ENCODE data around the gene KLHDC4.
"Not testable (repeated sequence)": the region's sequence is repeated elsewhere in the genome, so short reads cannot be mapped to it uniquely, and the experiment has no call there.

The KLHDC4 gene

DNA sequence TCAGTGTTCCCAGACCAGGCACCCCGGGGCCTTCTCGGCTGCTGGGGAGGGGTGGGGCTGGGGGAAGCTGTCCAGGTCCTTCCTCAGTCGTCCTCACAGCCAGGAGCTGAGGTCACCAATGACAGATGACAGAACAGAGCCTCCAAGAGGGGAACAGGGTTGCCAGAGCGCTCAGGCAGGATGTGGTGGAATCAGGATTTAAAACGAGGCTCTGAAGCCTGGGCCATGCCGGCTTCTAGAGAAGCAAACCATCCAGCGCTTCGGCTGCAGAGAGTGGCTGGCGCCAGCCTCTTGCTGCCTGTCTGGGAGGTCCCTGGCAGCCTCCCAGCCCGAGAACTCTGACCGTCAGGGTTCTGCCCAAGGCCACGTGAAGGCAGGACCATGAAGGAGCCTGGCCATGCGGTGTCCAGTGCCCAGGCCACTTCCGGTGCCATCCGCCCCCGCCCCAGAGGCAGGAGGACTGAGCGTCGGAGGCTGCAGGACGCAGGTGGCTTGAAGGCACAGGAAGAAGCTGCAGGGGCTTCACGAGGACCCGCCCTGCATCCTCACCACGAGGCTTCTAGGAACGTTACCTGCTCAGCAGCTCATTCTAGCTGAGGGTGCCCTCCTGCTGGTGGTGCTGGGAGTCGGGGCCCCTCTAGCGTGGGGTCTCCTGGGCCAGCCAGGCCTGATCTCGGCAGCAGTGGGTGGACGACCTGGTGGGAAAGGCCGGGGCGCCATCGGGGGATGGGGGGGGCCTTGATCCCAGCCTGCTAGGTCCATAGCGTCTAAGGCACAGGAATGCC, 78.5 kb downstream of the KLHDC4 start:
- DNase-seq (ENCODE audit: insufficient read length, low spot score) (no peak), FAIRE-seq (no peak)

DNA sequence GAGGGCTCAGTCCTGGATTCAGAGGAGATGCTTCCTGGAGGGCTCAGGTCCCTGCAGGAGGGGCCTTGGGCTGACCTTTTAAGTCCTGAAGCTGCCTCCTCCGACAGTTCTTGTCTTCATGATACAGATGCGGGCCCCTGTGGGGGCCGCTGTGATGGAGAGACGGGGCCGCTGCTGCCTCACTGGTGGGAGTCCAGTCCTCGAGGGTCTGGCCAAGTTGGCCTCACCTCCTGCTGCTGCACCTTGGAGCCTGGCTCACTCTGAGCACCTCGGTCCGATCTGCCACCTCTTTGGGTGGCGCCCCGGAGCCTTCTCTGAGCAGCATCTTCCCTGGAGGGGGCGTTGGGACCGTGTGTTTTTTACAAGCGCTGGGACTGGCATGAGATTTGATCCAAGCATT, 79.1 kb downstream of the KLHDC4 start:
- DNase-seq (ENCODE audit: insufficient read length, low spot score), result no peak
- FAIRE-seq, result no peak

DNA sequence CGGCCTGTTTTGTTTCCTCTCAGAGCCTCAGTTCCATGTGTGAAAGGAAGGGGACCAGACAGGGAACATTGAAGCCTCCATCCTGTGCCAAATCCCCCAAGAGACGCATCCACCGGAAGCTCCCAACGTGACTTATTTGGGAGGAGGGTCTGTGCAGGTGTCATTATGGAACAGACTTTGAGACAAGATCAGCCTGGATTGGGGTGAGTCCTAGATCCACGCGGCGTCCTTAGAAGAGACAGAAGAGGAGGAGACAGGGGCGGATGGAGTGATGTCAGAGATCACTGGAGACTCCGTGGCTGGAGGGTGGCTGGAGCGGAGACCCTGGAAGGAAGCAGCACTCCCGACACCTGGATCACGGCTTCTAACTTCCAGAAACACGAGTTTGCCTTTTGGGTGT, 80.0 kb downstream of the KLHDC4 start:
- FAIRE-seq, result no peak

DNA sequence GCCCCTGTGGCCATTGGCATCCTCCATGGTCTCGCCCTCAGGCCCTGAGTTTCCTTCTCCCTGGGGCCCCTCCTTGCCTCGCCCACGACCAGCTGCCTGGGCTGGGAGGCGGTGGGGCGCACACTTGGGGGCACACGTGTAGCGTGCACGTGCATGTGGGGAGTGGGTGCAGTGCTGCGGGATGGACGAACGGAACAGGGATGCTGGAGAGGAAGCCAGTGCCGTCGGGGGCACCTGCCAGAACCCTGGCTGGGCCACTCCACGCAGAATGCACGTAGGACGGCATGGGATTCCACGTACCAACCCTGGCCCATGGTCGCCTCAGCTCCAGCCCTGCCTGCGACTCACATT, 80.4 kb downstream of the KLHDC4 start:
- DNase-seq (ENCODE audit: insufficient read length, low spot score), result no peak
- FAIRE-seq, result no peak

More for the DNA sequence above, 80.0 kb downstream of the KLHDC4 start:
- DNase-seq (ENCODE audit: insufficient read length, low spot score), result no peak

DNA sequence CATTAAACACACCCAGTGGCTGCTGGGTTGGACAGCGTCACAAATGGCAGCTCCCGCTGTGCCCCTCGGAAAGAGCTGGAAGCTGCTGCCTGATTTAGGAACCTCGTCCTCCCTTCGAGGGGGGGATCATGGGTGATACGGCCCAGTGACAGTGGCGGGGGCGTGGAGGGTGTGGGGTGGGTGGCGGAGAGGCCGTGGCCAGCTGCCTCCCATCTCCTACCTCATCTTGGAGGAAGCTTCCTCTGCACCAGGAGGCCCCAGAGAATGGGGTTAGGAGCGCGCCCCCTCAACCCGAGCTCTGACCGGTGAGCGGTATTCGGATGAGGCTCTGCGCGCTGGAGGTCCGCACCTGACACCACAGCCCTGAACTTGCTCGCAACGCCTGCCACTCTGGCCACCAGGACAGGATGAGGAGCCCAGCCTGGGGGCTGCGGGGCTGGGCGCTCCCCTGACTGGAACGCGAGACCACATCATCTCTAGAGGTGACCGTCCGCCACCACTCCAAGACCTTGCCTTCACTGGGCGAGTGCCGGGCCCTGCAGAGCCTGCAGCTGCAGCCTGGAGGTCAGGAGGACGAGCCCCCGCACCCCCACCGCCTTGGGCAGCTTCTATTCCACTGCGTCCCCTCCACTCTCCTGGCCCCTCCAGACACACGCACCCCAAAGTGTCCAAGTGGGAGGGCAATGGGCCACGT, 80.9 kb downstream of the KLHDC4 start:
- FAIRE-seq (no peak), DNase-seq (ENCODE audit: insufficient read length, low spot score) (no peak)

DNA sequence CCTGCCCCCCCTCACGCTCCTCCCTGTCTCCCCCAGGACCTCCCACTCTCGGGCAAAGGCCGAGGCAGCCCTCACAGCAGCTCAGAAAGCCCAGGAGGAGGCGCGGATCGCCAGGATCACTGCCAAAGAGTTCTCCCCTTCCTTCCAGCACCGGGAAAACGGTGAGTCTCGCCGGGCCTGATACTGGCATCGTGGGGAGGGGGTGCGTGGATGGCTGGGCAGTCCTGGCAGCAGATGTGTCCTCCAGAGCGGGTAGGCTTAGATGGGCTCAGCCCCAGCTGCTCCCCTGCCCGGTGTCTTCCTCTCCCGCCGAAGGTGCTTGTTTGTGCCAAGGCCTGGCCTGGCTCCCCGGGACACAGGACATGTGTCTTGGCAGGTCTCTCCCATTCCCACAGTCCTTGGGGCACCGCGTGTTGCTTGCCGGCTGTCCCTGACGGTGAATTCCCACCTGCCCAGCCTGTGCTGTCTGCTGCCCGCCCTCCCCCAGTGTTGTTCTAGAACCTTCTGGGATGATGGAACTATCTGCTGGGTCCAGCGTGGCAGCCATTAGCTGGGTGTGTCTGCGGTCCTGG, 81.6 kb downstream of the KLHDC4 start:
- FAIRE-seq (no peak), DNase-seq (ENCODE audit: insufficient read length, low spot score) (no peak)

DNA sequence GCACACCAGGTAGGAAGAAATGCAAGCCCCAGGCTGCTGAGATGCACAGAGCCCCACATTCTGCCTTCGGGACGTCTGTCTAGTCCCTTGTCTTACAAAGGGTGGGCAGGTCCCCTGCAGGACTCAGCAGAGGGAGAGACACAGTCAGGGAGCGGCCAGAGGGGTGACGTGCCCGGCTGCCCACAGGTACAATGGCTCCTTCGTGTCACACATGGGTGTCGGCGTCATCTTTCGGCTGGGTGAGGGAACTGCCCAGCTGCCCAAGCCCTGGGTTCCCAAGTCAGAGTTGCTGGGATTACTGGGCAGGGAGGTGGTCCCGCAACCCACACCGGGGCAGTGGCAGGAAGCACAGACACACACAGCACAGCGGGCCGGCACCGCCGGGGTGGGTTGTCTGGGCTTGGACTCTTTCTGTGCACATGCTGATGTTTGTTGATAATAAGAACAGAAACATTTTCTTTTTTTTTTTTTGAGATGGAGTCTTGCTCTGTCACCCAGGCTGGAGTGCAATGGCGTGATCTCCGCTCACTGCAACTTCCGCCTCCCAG, 82.9 kb downstream of the KLHDC4 start:
- DNase-seq (ENCODE audit: insufficient read length, low spot score), result no peak
- no peak for FAIRE-seq

DNA sequence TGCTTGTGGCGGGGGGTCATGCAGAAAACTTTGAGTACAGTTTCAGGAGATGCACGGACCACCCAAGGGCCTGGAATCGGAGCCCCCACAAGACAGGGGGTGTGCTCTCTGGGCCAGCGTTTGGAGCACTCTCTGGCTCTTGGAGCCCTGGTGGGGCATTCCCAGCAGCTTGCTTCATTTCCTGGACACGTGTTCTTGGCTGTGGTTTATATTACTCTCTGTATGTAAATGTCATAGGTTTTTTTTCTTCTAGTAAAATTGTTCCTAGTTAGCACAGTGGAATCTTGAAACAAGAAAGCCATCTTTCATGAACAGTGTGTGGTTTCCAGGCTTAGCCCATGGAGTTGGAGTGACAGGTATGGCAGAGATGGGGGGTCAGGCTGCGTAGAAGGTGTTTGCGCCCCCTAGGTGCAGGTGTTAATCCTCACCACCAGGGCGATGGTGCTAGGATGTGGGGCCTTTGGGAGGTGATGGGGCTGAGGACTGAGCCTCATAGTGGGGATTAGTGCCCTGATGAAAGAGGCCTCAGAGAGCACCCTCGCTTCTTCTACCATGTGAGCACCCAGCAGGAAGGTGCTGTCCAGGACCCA, 83.7 kb downstream of the KLHDC4 start:
- no peak for DNase-seq (ENCODE audit: insufficient read length, low spot score)
- FAIRE-seq, result no peak

DNA sequence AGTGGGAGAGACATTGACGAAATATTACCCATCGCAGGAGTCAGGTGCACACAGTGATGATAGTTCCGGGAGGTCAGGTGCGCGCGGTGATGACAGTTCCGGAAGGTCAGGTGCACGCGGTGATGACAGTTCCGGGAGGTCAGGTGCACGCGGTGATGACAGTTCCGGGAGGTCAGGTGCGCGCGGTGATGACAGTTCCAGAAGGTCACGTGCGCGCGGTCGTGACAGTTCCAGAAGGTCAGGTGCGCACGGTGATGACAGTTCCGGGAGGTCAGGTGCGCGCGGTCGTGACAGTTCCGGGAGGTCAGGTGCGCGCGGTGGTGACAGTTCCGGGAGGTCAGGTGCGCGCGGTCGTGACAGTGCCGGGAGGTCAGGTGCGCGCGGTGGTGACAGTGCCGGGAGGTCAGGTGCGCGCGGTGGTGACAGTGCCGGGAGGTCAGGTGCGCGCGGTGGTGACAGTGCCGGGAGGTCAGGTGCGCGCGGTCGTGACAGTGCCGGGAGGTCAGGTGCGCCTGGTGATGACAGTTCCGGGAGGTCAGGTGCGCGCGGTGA, 84.7 kb downstream of the KLHDC4 start:
- FAIRE-seq; DNase-seq (ENCODE audit: insufficient read length, low spot score): not testable (repeated sequence)

DNA sequence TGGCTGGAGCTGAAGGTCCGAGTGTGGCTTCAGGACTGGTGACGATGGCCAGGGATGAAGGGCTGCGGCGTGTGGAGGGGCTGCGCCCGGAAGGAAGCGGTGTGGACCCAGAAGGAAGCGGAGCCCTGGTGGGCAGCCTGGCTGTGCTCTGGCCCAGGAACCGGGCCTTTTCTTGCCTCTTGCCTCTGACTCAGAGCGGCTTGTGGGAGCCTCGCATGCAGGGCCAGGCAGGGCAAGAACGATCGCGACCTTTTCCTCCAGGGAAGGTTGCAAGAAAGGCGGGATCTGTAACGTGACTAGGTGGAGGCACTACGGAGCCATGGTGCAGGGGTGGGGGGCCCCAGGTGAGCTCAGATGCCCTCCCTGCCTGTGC, 85.5 kb downstream of the KLHDC4 start:
- FAIRE-seq (no peak), DNase-seq (ENCODE audit: insufficient read length, low spot score) (no peak)

DNA sequence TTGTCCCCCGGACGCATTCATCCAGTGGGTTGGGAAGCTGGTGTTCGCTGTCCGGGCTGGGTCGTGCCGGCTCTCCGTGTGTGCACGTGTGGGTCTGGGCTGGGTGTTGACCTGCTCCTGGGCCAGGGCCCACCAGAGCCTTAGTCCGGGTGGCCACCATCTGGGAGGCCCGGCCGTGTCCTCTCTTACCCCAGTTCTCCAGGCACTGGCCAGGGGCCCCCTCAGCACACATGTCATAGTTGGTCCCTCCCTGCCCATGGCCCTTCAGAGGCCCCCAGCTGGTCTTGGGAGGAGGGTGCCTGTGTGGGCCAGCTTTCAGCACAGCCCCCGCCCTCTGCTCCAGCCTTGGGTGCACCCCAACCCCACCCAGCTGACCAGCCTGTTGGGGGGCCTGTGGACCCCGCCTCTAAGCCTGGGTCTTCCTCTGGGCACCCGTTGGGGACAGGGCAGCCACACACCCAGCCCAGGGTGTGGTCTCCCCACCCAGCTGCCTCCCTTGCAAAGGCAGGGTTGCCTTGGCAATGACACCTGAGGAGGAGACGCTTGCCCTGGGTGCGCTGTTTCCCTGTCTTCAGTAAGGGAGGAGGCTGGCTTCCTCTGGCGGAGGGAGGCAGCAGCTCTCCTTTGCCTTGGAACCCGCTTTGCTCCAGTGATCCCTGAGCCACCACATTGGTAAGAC, 86.1 kb downstream of the KLHDC4 start:
- FAIRE-seq, result no peak
- no peak for DNase-seq (ENCODE audit: insufficient read length, low spot score)

DNA sequence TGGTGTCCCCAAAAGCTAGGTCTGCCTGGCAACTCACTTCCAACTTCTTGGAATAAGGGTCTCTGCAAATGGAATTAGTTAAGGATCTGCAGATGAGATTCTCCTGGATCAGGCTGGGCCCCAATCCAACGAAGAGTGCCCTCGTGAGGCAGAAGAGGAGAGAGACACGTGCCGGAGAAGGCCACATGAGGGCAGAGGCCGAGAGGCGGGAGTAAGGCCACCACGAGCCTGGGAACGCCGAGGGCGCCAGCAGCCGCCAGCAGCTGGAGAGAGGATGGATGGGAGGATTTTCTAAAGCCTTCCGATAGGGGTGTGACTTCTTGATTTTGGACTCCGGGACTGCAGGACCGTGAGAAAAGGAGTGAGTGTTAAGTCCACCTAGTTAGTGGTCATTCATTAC, 87.2 kb downstream of the KLHDC4 start:
- FAIRE-seq (no peak), DNase-seq (ENCODE audit: insufficient read length, low spot score) (no peak)

DNA sequence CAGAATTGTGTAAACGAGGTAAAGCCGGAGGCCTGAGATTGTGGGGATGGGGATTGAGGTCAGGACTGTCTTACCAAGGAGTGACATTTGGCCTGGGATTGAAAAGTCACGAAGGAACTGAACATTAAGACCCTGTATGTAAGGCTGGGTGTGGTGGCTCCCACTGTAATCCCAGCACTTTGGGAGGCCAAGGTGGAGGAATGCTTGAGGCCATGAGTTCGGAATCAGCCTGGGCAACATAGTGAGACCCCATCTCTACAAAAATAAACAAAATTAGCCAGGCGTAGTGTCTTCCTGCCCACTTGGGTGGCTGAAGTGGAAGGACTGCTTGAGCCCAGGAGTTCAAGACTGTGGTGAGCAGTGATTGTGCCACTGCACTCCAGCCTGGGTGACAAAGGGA, 88.0 kb downstream of the KLHDC4 start:
- no peak for FAIRE-seq

DNA sequence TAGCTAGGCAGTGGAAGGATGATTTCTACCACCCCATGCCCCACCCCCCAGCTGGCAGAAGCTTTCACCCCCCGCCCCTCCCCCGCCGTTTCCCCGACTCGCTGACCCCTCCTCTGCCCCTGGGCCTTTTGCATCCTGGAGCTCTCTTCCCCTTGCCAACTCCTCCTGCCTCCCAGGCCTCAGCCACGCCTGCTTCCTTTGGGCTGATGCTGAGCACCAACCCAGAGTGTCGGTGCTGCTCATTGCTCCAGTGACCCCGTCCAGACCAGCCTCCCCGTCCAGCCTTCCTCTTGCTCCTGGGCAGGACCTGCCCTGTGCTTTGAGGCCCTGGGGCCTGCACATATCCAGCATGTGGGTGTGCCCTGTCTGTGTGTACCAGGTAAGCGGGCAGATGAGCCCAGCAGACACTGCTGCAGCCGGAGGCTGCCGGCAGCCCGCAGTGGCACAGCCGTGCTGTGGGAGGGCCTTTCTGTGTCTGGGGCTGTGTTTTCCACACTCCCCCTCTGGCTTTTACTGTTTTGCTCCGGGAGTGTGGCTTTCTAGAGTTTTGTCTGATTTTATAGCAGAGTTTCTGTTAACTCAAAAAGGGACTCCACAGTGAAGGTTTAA, 90.6 kb downstream of the KLHDC4 start:
- FAIRE-seq (no peak), DNase-seq (ENCODE audit: insufficient read length, low spot score) (no peak)

More for the DNA sequence above, 88.0 kb downstream of the KLHDC4 start:
- no peak for DNase-seq (ENCODE audit: insufficient read length, low spot score)

DNA sequence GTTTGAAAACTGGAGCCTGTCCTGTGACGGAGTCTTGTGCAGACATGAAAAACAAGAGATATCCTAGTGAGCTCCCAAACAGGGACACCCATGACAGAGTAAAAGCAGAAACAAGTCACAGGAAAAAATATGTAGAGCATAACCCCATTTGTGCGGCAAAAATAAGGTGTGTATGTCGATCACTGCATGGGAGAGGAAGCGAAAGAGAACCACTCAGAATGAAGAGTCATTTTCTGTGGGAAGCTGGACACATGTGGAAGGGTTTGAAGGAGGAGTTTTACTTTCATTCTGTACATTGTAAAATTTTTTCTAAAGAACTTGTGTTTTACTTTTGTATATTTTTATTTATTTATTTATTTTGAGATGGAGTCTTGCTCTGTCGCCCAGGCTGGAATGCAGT, 91.4 kb downstream of the KLHDC4 start:
- no peak for FAIRE-seq
- DNase-seq (ENCODE audit: insufficient read length, low spot score), result no peak

DNA sequence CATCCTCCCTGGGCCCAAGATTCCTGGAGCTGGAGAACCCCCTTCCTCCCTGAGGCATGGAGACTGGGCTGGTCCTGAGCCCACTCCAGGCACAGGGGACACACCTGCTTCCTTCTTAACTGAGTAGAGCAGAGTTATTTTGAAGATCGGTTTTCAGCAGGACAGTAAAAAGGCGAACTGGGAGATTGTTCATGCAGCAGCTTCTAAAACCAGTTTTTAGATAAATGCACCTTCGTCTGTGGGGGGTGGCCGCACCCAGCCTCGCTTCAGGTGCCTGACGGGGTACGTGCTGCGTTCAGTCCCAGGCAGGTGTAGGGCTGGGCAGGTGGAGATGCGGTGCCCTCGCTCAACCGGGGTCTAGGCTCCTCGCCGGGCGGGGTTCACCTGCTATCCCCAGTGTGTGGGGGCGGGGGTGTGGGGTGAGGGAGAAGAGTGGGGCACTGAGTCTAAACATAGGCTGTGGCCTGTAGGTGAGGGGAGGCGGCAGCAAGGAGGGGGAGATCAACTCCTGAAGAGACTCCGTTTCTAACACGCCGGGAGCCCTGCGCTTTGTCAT, 94.0 kb downstream of the KLHDC4 start:
- FAIRE-seq (no peak), DNase-seq (ENCODE audit: insufficient read length, low spot score) (no peak)

DNA sequence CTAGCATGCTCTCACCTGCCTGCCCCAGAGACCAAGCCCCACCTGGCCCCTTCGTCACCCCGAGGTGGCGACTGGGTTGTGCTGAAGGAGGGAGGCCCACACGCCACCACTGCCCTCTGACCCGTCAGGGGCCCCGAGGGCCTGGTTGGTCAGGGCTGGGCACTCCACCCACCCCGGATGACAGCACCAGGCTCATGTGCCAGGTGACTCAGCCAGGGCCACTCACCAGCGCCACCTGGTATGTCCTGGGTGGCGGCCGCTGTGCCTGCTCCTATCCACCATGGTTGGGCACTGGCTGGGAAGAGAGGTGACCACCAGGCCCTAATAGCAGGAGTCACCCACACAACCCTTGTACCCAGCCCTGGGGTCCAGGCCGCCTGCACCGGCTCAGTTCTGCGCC, 94.6 kb downstream of the KLHDC4 start:
- FAIRE-seq, result no peak
- DNase-seq (ENCODE audit: insufficient read length, low spot score), result no peak

DNA sequence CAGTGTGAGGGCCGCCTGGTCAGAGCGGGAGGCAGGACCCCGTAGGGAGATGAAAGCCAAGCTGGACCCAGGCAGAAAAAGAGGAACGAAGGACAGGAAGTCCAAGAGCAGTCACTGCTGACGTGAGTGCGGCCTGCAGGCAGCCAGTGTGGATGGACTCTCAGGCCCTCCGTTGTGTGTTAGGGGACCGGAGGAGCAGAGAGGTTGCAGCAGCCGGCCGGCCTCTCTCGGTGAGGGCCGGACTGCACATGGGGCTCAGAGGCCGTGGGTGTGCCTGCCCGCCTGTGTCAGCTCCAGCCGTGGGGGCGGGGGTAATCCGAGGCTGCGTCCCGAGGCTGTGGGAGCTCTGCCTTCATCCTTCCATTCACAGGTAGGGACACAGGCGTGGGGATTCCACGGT, 96.1 kb downstream of the KLHDC4 start:
- DNase-seq (ENCODE audit: insufficient read length, low spot score) (no peak), FAIRE-seq (no peak)

DNA sequence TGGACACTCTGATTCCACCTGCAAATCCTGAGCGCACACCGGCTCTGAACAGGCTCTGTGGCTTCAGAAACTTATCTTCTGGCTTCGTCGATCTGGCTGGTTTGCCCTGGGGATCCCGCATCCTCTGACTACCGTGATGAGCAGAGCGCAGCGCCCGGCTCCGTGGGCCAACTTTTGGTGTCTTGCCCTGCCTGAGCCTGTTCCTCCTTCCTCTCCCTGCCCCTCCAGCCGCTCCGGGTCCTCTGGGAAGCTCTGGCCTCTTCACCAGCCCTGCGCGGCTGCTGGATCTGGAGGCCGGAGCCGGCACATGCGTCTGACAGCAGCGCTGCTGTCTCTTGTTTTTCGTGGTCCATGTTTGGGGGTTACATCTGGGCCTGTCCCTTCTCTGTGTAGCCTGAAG, 97.8 kb downstream of the KLHDC4 start:
- FAIRE-seq (no peak), DNase-seq (ENCODE audit: insufficient read length, low spot score) (no peak)

DNA sequence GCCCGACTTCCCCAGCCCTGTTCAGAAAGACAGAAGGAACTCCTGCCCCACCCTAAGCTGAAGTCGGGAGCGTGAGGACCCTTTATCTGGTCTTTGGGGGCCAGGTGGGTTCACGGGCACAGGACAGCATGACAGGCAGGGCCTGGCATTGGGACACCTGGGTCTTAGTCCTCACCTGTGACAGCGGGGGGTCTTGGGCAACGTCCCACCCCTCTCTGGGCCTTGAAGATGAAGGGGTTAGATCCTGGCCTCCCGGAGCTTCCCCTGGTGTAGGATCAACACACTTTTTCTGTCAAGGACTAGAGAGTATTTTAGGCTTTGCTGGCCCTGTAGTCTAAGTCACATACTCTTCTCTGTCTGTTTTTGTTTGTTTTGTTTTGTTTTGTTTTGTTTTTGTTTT, 98.3 kb downstream of the KLHDC4 start:
- DNase-seq (ENCODE audit: insufficient read length, low spot score) (no peak), FAIRE-seq (no peak)

All from GM19239 (cell line).